Mammary epithelial cell (primary cell): ENCODE data around the gene KCNQ5.

Experiments used
- EZH2 ChIP-seq: IDR thresholded peaks from 2 replicates; pipeline ENCODE4 v1.6.1; 2012; ENCODE audit warnings: low read length, inconsistent platforms, borderline replicate concordance
- TF ChIP-seq, protein P1 (sequence below), 2 donors: IDR thresholded peaks in 1 of 2; conservative IDR thresholded peaks in 1 of 2; 2 replicates each; pipeline ENCODE4 v1.5.1; 2011 to 2012; ENCODE audit warnings: inconsistent platforms in 2 of 2, low read length in 2 of 2, mild to moderate bottlenecking in 2 of 2, control low read depth in 1 of 2, low read depth in 1 of 2; ENCODE audit not compliant: insufficient read depth in 1 of 2; ENCODE audit errors: extremely low read depth in 1 of 2

DNA sequence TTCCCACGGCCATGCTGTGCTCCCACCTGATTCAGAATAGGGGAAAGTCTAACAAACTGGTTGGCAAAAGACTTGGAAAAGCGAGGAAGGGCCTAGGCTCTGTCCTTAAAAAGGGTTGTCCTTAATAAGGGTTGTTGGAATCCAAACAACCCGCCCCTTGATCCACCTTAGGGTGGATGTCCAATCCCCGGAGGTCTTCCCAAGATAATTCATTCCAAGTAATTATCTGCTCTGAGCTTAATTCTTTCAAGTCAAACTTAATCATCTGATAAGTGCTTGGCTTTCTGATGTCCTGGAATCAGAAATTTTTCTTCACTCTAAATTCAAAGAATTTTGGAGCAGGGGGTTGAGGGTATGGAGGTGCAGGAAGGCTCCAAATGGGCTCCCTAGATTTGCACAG lies 603.5 kb downstream of the KCNQ5 start, which contains the start of gene KHDC1L:
- no peak for TF ChIP-seq EZH2
- TF ChIP-seq, protein P1, sequence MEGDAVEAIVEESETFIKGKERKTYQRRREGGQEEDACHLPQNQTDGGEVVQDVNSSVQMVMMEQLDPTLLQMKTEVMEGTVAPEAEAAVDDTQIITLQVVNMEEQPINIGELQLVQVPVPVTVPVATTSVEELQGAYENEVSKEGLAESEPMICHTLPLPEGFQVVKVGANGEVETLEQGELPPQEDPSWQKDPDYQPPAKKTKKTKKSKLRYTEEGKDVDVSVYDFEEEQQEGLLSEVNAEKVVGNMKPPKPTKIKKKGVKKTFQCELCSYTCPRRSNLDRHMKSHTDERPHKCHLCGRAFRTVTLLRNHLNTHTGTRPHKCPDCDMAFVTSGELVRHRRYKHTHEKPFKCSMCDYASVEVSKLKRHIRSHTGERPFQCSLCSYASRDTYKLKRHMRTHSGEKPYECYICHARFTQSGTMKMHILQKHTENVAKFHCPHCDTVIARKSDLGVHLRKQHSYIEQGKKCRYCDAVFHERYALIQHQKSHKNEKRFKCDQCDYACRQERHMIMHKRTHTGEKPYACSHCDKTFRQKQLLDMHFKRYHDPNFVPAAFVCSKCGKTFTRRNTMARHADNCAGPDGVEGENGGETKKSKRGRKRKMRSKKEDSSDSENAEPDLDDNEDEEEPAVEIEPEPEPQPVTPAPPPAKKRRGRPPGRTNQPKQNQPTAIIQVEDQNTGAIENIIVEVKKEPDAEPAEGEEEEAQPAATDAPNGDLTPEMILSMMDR (conservative IDR thresholded peaks at IDR 0.05 in 1 of 2, IDR thresholded peaks at IDR 0.05 in 1 of 2; ENCODE audit: extremely low read depth in 1 of 2, insufficient read depth in 1 of 2, low read depth in 1 of 2, low read length in 2 of 2): no peak
